Heart left ventricle (tissue), 16 donors: Measurements from ENCODE around the gene CYP3A4. TPM values are rescaled to one million over a fixed set of nuclear protein-coding genes. Genes with fewer than 3 reads are reported as not detected.

Experiments used
- ATAC-seq, 4 donors: fragments of 200-7000 bp; cut with Tn5 transposase; one replicate each; pipeline ENCODE4 v1.9.1; 2020 to 2022; ENCODE audit warnings: moderate library complexity in 4 of 4, mild to moderate bottlenecking in 3 of 4, moderate number of reproducible peaks in 1 of 4
- DNase-seq, 5 donors: peaks; one replicate each; pipeline ENCODE4 v3.0.0-alpha.2; 2020
- H3K27ac ChIP-seq, 12 donors: fragments of 200-600 bp; sonication (generic) in 4 of 12; one replicate each; pipeline versions ENCODE4 v1.5.0 to v1.8.0; 2016 to 2022; ENCODE audit warnings: mild to moderate bottlenecking in 2 of 12
- H3K27me3 ChIP-seq, 9 donors: fragments of 200-600 bp; sonication (generic) in 2 of 9; one replicate each; pipeline versions ENCODE4 v1.5.1 to v1.8.0; 2016 to 2022; ENCODE audit warnings: mild to moderate bottlenecking in 3 of 9
- H3K36me3 ChIP-seq, 9 donors: fragments of 200-600 bp; sonication (generic) in 2 of 9; one replicate each; pipeline versions ENCODE4 v1.5.0 to v1.8.0; 2018 to 2022; ENCODE audit warnings: mild to moderate bottlenecking in 2 of 9
- H3K4me1 ChIP-seq, 12 donors: fragments of 200-600 bp; sonication (generic) in 4 of 12; one replicate each; pipeline versions ENCODE4 v1.5.0 to v1.8.0; 2016 to 2022; ENCODE audit warnings: mild to moderate bottlenecking in 3 of 12
- H3K4me3 ChIP-seq, 12 donors: fragments of 200-600 bp; sonication (generic) in 4 of 12; one replicate each; pipeline versions ENCODE4 v1.5.0 to v1.8.0; 2017 to 2022; ENCODE audit warnings: mild to moderate bottlenecking in 9 of 12, moderate library complexity in 4 of 12
- H3K9me3 ChIP-seq, 12 donors: fragments of 200-600 bp; sonication (generic) in 4 of 12; one replicate each; pipeline versions ENCODE4 v1.5.0 to v1.8.0; 2016 to 2022; ENCODE audit warnings: mild to moderate bottlenecking in 1 of 12
- CTCF ChIP-seq, 12 donors: fragments of 200-600 bp; sonication (generic) in 4 of 12; IDR thresholded peaks; one replicate each; pipeline versions ENCODE4 v1.5.0 to v1.8.0; 2018 to 2022; ENCODE audit warnings: antibody characterized with exemption in 12 of 12, mild to moderate bottlenecking in 5 of 12
- POLR2A ChIP-seq, 2 donors: fragments of 450-650 bp; IDR thresholded peaks; one replicate each; pipeline ENCODE4 v1.6.1; 2017; ENCODE audit warnings: antibody characterized with exemption in 2 of 2, mild to moderate bottlenecking in 2 of 2, moderate library complexity in 2 of 2
- WGBS, 4 donors: extraction: QIAGEN DNeasy Blood & Tissue Kit in 2 of 4; methylation state at CpG; one replicate each; pipeline versions ENCODE4 v1.1.5 to v1.1.7; 2013 to 2018; 5-methylcytosine and 5-hydroxymethylcytosine counted together
- intact Hi-C, 10 donors: fragments of 100-400 bp; cut with DNase I; formaldehyde crosslinking; loops; one replicate each; pipeline versions ENCODE4 v1.11.1 to v1.14.2; 2022
- polyA plus RNA-seq, 2 donors: library from polyadenylated mRNA; stranded (reverse); fragments of 200-250 nt; gene quantifications; one replicate each; pipeline ENCODE4 v1.2.3, GENCODE V29; 2013
- total RNA-seq, 9 donors: library from RNA; depleted of rRNA in 2 of 9; stranded (reverse); fragments of >200 nt in 2 of 9; fragmentation: NEBNext Ultra II Directional in 3 of 9; extraction: Animal tissue kit (Norgen Biotek cat#: 25700) in 3 of 9; gene quantifications; one replicate each; pipeline versions ENCODE4 v1.1.0 to v1.2.4, GENCODE V29; 2016 to 2023
- donor health status: ischemic (EF 13 %, LVEDD 7.1; RV severe dilation, severe dysfunction).
- donor health status: healthy with polysubstance abuse.
- donor health status: DM: no; HTN: yes; CAD: no.
- donor health status: DM: no; HTN: no; CAD: no.
- donor health status: ischemic (EF 25% LVEDD 6.9; RV normal size, moderate dysfunction).
- donor health status: ischemic (EF 25% LVEDD 5.7; RV mildly dilated, moderate dysfunction).
- donor health status: healthy.
- donor health status: DM: yes; HTN: yes; CAD: no.
- donor health status: ischemic (EF 35%, LVEDD 5.7; RV mildly dilated, moderate dysfunction).
- donor health status: nonischemic (EF 11% LVEDD 7.7; RV severe dilation, severe dysfunction).
- donor health status: DM: yes; HTN: yes; CAD: no.
- donor health status: PGD.
- donor health status: ischemic (EF 29% LVEDD 5.4; RV normal size, mild dysfunction).
- donor health status: nonischemic (EF 23%, LVEDD 6.1; RV moderate dilation, normal function).

The CYP3A4 gene
- total and polyA plus RNA-seq, 11 donors, result 0.03 to 0.56 TPM; not detected in 9

- no peaks in the 10 kb centered on the region for H3K4me1 ChIP-seq
- no peaks in the 10 kb centered on the region for H3K27me3 ChIP-seq
- H3K36me3 ChIP-seq, result peaks cover 0 to 14% (median 0%) of the 10 kb centered on the region in 9 donors
- H3K4me3 ChIP-seq, result no peak overlapping the region
- TF ChIP-seq CTCF (IDR thresholded peaks at IDR 0.05), result no peak
- no peak for TF ChIP-seq POLR2A (IDR thresholded peaks at IDR 0.05)
- ATAC-seq (no peak), DNase-seq (no peak)
- no peak overlapping the region for H3K27ac ChIP-seq
- intact Hi-C loops, result no loop called here
- peaks cover 0 to 35% (median 10%) of the 10 kb centered on the region in 12 donors for H3K9me3 ChIP-seq
- WGBS, 4 donors, result 73 to 92% (median 75%) methylated on average over 2 of the region's 2 CpGs
Measured at GRCh38 chr7:99709838-99710578, 74.0 kb downstream of the CYP3A4 start.

- Histone ChIP-seq H3K36me3 (peaks cover 0 to 14% (median 0%) of the 10 kb centered on the region in 9 donors), H3K27me3 (no peaks in the 10 kb centered on the region), H3K27ac (no peak overlapping the region), H3K4me1 (no peaks in the 10 kb centered on the region), H3K9me3 (peaks cover 0 to 33% (median 10%) of the 10 kb centered on the region in 12 donors), H3K4me3 (no peak overlapping the region)
- TF ChIP-seq POLR2A (IDR thresholded peaks at IDR 0.05) (no peak), CTCF (IDR thresholded peaks at IDR 0.05) (no peak)
- intact Hi-C loops, result no loop called here
- DNase-seq (no peak), ATAC-seq (no peak)
- WGBS, 4 donors, result 90 to 96% (median 93%) methylated on average over 2 of the region's 2 CpGs
Measured at GRCh38 chr7:99709260-99709659, 74.7 kb downstream of the CYP3A4 start.

GRCh38 chr7:99707096-99707495 is 76.9 kb downstream of the CYP3A4 start:
- DNase-seq, result no peak
- ATAC-seq, result no peak
- H3K4me3 ChIP-seq, result no peak overlapping the region
- intact Hi-C loops, result no loop called here
- H3K27ac ChIP-seq, result no peak overlapping the region
- no peaks in the 10 kb centered on the region for H3K4me1 ChIP-seq
- no peak for TF ChIP-seq POLR2A (IDR thresholded peaks at IDR 0.05)
- TF ChIP-seq CTCF (IDR thresholded peaks at IDR 0.05), result no peak
- H3K9me3 ChIP-seq, result peaks cover 0 to 38% (median 10%) of the 10 kb centered on the region in 12 donors
- WGBS, 4 donors, result 39 to 64% (median 51%) methylated on average over 1 of the region's 1 CpG
- H3K36me3 ChIP-seq, result peaks cover 0 to 14% (median 0%) of the 10 kb centered on the region in 9 donors
- H3K27me3 ChIP-seq, result no peaks in the 10 kb centered on the region

Other genes with a start within 250 kb of the CYP3A4 start
- gene FAM200A, start 232.1 kb downstream of the CYP3A4 start, total RNA-seq, result 1 to 10 TPM; 4.7 to 7.1 (median 5.3) TPM
- 1 to 10 TPM; 5.8 to 6.6 TPM for gene FAM200A, start 232.1 kb downstream of the CYP3A4 start, polyA plus RNA-seq
- 10 to 100 TPM; 26.8 to 48.0 (median 32.8) TPM for gene ZNF655, start 225.5 kb downstream of the CYP3A4 start, total RNA-seq
- gene ZNF655, start 225.5 kb downstream of the CYP3A4 start, polyA plus RNA-seq, result 10 to 100 TPM; 28.8 to 36.1 TPM
- gene TMEM225B, start 185.9 kb downstream of the CYP3A4 start, total RNA-seq, result under 1 TPM in 4 of 9 donors, not detected in 5; 0.29 to 0.52 (median 0.51) TPM
- gene TMEM225B, start 185.9 kb downstream of the CYP3A4 start, polyA plus RNA-seq, result under 1 TPM in 1 of 2 donors, not detected in 1; 0.10 TPM
- gene ZSCAN25, start 167.2 kb downstream of the CYP3A4 start, total RNA-seq, result 10 to 100 TPM in 4 of 9 donors, 1 to 10 TPM in 5; 5.6 to 12.0 (median 8.3) TPM
- gene ZSCAN25, start 167.2 kb downstream of the CYP3A4 start, polyA plus RNA-seq, result 1 to 10 TPM; 3.4 to 4.0 TPM
- under 1 TPM in 3 of 9 donors, not detected in 6; 0.12 to 0.52 (median 0.33) TPM for gene CYP3A5, start 104.2 kb downstream of the CYP3A4 start, total RNA-seq
- gene CYP3A5, start 104.2 kb downstream of the CYP3A4 start, polyA plus RNA-seq, result under 1 TPM; 0.06 to 0.23 TPM
- gene CYP3A7, start 49.0 kb downstream of the CYP3A4 start, total RNA-seq, result not detected
- not detected for gene CYP3A7, start 49.0 kb downstream of the CYP3A4 start, polyA plus RNA-seq
- gene CYP3A43, start 43.8 kb upstream of the CYP3A4 start, total RNA-seq, result not detected
- gene CYP3A43, start 43.8 kb upstream of the CYP3A4 start, polyA plus RNA-seq, result not detected
- gene OR2AE1, start 92.8 kb upstream of the CYP3A4 start, total RNA-seq, result not detected
- gene OR2AE1, start 92.8 kb upstream of the CYP3A4 start, polyA plus RNA-seq, result not detected
- gene TRIM4, start 135.3 kb upstream of the CYP3A4 start, total RNA-seq, result 10 to 100 TPM in 4 of 9 donors, 1 to 10 TPM in 5; 4.7 to 13.5 (median 7.3) TPM
- 1 to 10 TPM; 5.1 to 6.9 TPM for gene TRIM4, start 135.3 kb upstream of the CYP3A4 start, polyA plus RNA-seq
- under 1 TPM in 1 of 9 donors, not detected in 8; 0.54 TPM for gene GJC3, start 145.4 kb upstream of the CYP3A4 start, total RNA-seq
- under 1 TPM; 0.30 to 0.33 TPM for gene GJC3, start 145.4 kb upstream of the CYP3A4 start, polyA plus RNA-seq
- 100 to 1,000 TPM in 4 of 9 donors, 10 to 100 TPM in 5; 31.8 to 214 (median 95.4) TPM for gene AZGP1, start 191.8 kb upstream of the CYP3A4 start, total RNA-seq
- 100 to 1,000 TPM in 1 of 2 donors, 10 to 100 TPM in 1; 99.1 to 146 TPM for gene AZGP1, start 191.8 kb upstream of the CYP3A4 start, polyA plus RNA-seq
- 10 to 100 TPM; 19.4 to 65.5 (median 40.8) TPM for gene ZKSCAN1, start 231.4 kb upstream of the CYP3A4 start, total RNA-seq
- 1 to 10 TPM; 8.5 to 9.4 TPM for gene ZKSCAN1, start 231.4 kb upstream of the CYP3A4 start, polyA plus RNA-seq